ENCODE measurements around the gene CNTNAP5. TPM values are rescaled to one million over a fixed set of nuclear protein-coding genes. Genes with fewer than 3 reads are reported as not detected.

CNTNAP5 gene
- total and polyA plus RNA-seq, 2 of the 8 experiments (the other 6 are each of a cell fraction or from before 2014, with no cell fraction given), result 0.11 to 0.76 TPM

GRCh38 chr2:124882423-124882822 lies 857.3 kb downstream of the CNTNAP5 start (continued):
- TF ChIP-seq ATF2 (IDR thresholded peaks at IDR 0.05; ENCODE audit: low read length) (no peak), SP4 (IDR thresholded peaks at IDR 0.05; ENCODE audit: low read length) (no peak)

Measured in H1 (cell line).